ENCODE measurements around the gene SEMG2.
A peak's percentile ranks its signal among the peaks of the same experiment; 100 is the strongest.

The SEMG2 gene

GRCh38 chr20:45221076-45221475 is at the start of gene SEMG2:
TSS of gene SEMG2 (plus strand) at chr20:45221373. CDS start at chr20:45221390, 17 bp downstream.
- no peak for DNase-seq (ENCODE audit: low spot score)

- no peak for DNase-seq (ENCODE audit: low spot score)
Observed at GRCh38 chr20:45173522-45173921, 47.7 kb upstream of the SEMG2 start.

- no peak for DNase-seq (ENCODE audit: low spot score)
Observed at GRCh38 chr20:45174434-45175364, 46.5 kb upstream of the SEMG2 start, which contains the start of gene PI3. TSS of gene PI3 (plus strand) at chr20:45174902. CDS start at chr20:45174923, 21 bp downstream.

- no peak for DNase-seq (ENCODE audit: low spot score)
Observed at GRCh38 chr20:45176526-45177267, 44.5 kb upstream of the SEMG2 start.

GRCh38 chr20:45179166-45179565 is 42.0 kb upstream of the SEMG2 start:
- DNase-seq (ENCODE audit: low spot score): peak; percentile 18

GRCh38 chr20:45181639-45182038 is 39.5 kb upstream of the SEMG2 start:
- DNase-seq (ENCODE audit: low spot score): no peak

- DNase-seq (ENCODE audit: low spot score): peak; percentile 19
Observed at GRCh38 chr20:45183084-45183483, 38.1 kb upstream of the SEMG2 start.

GRCh38 chr20:45187693-45188092 is 33.5 kb upstream of the SEMG2 start:
- no peak for DNase-seq (ENCODE audit: low spot score)

GRCh38 chr20:45189067-45189609 is 32.0 kb upstream of the SEMG2 start:
- no peak for DNase-seq (ENCODE audit: low spot score)

GRCh38 chr20:45189861-45190260 is 31.3 kb upstream of the SEMG2 start:
- DNase-seq (ENCODE audit: low spot score): no peak

- no peak for DNase-seq (ENCODE audit: low spot score)
Observed at GRCh38 chr20:45191926-45192325, 29.2 kb upstream of the SEMG2 start.

GRCh38 chr20:45193331-45193730 is 27.8 kb upstream of the SEMG2 start:
- DNase-seq (ENCODE audit: low spot score): no peak

- DNase-seq (ENCODE audit: low spot score): no peak
Observed at GRCh38 chr20:45206725-45207124, 14.4 kb upstream of the SEMG2 start, which contains the start of gene SEMG1. TSS of gene SEMG1 (plus strand) at chr20:45207033. CDS start at chr20:45207054, 21 bp downstream.

- DNase-seq (ENCODE audit: low spot score): no peak
Observed at GRCh38 chr20:45209924-45210323, 11.2 kb upstream of the SEMG2 start.

- DNase-seq (ENCODE audit: low spot score): no peak
Observed at GRCh38 chr20:45211569-45212474, 9.4 kb upstream of the SEMG2 start.

GRCh38 chr20:45212836-45213235 is 8.3 kb upstream of the SEMG2 start:
- no peak for DNase-seq (ENCODE audit: low spot score)

GRCh38 chr20:45218124-45218523 is 3.0 kb upstream of the SEMG2 start:
- no peak for DNase-seq (ENCODE audit: low spot score)

GRCh38 chr20:45218636-45219035 is 2.5 kb upstream of the SEMG2 start:
- DNase-seq (ENCODE audit: low spot score): no peak

- DNase-seq (ENCODE audit: low spot score): no peak
Observed at GRCh38 chr20:45223136-45223535, 2.0 kb downstream of the SEMG2 start.

GRCh38 chr20:45226287-45226686 is 5.1 kb downstream of the SEMG2 start:
- DNase-seq (ENCODE audit: low spot score): no peak

GRCh38 chr20:45229264-45230056 is 8.3 kb downstream of the SEMG2 start:
- DNase-seq (ENCODE audit: low spot score): peak; percentile 48
